ENCODE measurements around the gene USH1G.

The USH1G gene

DNA sequence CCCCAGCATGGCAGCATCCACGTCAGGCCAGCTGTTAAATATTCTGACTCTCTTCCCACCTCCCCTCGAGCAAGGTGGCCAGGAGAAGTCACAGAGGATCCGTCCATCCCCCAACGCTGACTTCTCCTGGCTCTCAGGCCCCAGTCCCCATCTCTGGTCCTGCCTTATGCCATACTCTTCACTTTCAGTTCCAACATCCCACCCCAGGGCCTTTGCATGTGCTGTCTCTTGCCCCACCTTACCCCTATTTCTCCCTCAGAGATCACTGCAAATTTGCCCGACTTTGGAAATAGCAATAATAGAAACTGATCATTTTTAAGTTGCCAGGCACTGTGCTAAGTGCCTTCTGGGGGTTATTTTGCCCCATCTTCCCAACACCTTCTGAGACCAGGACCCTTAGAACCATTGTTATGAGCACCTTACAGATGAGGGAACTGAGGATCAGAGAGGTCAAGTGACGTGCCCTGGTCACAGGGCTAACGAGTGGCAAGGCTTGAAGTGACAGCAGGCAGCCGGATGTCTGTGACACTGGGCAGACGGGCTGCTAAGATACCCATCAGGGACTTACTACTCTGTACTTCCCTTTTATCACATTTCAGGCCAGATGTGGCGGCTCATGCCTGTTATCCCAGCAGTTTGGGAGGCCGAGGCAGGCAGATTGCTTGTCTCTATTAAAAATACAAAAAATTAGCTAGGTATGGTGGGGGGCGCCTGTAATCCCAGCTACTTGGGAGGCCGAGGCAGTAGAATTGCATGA, 31.8 kb upstream of the USH1G start:
- H3K27ac Mint-ChIP-seq, result no peak overlapping the region

DNA sequence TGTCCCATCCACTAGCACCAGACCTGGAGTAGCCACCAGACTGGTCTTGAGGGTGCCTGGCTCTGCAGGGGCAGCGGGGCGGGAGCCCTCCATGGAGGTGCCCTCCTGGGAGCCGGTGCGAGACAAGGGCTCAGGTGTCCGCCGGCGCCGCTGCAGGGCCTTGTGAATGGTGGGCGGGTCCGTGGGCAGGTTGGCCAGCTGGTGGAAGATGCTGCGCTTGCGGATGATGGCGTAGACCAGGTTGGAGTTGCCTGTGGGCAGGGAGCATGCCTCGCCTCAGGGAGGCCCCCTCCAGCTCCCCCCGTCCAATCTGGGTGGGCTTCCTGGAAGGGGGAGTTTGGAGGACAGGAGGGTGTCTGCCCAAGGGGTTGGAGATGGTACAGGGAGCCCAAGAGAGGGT, 31.1 kb upstream of the USH1G start:
- no peaks in the 10 kb centered on the region for H3K36me3 Mint-ChIP-seq (ENCODE audit: low read depth)
- H3K27ac Mint-ChIP-seq, result no peak overlapping the region
- TF ChIP-seq, protein P1, sequence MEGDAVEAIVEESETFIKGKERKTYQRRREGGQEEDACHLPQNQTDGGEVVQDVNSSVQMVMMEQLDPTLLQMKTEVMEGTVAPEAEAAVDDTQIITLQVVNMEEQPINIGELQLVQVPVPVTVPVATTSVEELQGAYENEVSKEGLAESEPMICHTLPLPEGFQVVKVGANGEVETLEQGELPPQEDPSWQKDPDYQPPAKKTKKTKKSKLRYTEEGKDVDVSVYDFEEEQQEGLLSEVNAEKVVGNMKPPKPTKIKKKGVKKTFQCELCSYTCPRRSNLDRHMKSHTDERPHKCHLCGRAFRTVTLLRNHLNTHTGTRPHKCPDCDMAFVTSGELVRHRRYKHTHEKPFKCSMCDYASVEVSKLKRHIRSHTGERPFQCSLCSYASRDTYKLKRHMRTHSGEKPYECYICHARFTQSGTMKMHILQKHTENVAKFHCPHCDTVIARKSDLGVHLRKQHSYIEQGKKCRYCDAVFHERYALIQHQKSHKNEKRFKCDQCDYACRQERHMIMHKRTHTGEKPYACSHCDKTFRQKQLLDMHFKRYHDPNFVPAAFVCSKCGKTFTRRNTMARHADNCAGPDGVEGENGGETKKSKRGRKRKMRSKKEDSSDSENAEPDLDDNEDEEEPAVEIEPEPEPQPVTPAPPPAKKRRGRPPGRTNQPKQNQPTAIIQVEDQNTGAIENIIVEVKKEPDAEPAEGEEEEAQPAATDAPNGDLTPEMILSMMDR (IDR thresholded peaks at IDR 0.05), result no peak
- no peaks in the 10 kb centered on the region for H3K9me3 Mint-ChIP-seq
- H3K27me3 Mint-ChIP-seq (ENCODE audit: low read depth, poor library complexity), result peaks cover 65% of the 10 kb centered on the region
- no peak overlapping the region for H3K4me3 Mint-ChIP-seq
- peaks cover 4% of the 10 kb centered on the region for H3K4me1 Mint-ChIP-seq
- no peak for DNase-seq

More for the DNA sequence above, 31.8 kb upstream of the USH1G start:
- TF ChIP-seq, protein P1 (IDR thresholded peaks at IDR 0.05), result no peak
- no peak for DNase-seq
- Mint-ChIP-seq H3K9me3 (no peaks in the 10 kb centered on the region), H3K4me1 (peaks cover 4% of the 10 kb centered on the region), H3K4me3 (no peak overlapping the region), H3K27me3 (ENCODE audit: low read depth, poor library complexity) (peaks cover 69% of the 10 kb centered on the region), H3K36me3 (ENCODE audit: low read depth) (no peaks in the 10 kb centered on the region)

DNA sequence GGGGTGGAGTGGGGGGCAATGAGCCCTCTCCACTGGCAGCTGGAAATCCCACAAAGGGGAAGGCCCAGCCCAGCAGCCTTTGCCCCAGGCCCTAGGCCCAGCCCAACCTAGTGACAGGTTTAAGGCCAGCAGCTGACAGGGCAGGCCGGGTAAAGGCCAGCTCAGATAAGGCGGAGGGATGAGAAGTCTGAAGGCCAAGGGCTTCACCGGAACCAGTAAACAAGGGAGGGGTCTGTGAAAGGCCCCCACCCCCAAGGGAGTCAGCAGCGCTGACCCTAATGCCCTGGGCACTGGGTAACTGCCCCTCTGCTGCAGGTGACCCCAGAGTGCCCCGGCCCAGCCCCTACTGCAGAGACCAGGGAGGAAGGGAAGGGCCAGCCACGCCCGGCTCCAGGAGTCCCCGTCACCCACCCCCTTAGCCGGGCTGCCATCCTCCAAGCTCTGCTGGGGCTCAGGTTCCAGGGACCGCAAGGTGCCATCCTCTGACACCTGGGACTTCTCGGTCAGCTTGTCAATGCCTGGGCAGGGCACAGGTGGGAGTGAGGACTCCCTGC, 30.2 kb upstream of the USH1G start:
- no peak for DNase-seq
- H3K4me3 Mint-ChIP-seq, result no peak overlapping the region
- TF ChIP-seq, protein P1 (IDR thresholded peaks at IDR 0.05), result no peak
- no peaks in the 10 kb centered on the region for H3K36me3 Mint-ChIP-seq (ENCODE audit: low read depth)
- peaks cover 4% of the 10 kb centered on the region for H3K4me1 Mint-ChIP-seq
- peaks cover 65% of the 10 kb centered on the region for H3K27me3 Mint-ChIP-seq (ENCODE audit: low read depth, poor library complexity)
- no peak overlapping the region for H3K27ac Mint-ChIP-seq
- H3K9me3 Mint-ChIP-seq, result no peaks in the 10 kb centered on the region

DNA sequence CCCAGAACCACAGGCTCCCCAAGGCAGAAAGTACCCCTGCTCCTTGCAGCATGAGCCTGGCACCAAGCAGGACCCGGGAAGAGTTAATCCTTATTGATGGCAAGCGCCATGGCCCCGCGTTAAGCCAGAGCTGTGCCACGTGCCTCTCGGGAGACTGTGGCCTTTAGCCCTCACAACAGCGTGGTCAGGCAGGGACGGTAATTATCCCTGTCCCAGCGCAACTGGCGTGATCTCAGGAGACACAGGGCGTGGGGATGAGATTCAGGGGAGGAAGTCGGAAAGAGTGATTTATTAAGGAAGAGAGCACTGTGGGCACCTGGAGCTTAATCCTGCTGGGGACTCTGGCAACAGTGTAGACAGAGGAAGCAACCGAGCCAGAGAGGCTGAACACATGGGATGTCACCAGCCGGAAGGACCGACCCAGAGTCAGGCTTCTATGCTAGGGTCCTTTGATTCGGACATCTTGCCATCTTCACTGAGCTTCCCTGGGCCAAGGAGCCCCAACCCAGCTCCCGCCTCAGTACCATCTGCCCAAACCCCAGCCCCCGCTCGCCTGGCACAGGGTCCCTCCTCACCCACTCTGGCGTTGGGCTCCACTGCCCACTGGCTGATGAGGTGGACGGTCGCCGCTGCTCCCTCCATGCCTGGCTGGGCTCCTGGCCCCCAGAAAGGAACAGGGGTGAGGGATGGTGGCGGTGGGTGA, 29.5 kb upstream of the USH1G start:
- Mint-ChIP-seq H3K9me3 (no peaks in the 10 kb centered on the region), H3K4me3 (no peak overlapping the region), H3K27ac (no peak overlapping the region), H3K36me3 (ENCODE audit: low read depth) (no peaks in the 10 kb centered on the region), H3K4me1 (peaks cover 4% of the 10 kb centered on the region), H3K27me3 (ENCODE audit: low read depth, poor library complexity) (peaks cover 65% of the 10 kb centered on the region)
- no peak for DNase-seq
- TF ChIP-seq, protein P1 (IDR thresholded peaks at IDR 0.05), result no peak

DNA sequence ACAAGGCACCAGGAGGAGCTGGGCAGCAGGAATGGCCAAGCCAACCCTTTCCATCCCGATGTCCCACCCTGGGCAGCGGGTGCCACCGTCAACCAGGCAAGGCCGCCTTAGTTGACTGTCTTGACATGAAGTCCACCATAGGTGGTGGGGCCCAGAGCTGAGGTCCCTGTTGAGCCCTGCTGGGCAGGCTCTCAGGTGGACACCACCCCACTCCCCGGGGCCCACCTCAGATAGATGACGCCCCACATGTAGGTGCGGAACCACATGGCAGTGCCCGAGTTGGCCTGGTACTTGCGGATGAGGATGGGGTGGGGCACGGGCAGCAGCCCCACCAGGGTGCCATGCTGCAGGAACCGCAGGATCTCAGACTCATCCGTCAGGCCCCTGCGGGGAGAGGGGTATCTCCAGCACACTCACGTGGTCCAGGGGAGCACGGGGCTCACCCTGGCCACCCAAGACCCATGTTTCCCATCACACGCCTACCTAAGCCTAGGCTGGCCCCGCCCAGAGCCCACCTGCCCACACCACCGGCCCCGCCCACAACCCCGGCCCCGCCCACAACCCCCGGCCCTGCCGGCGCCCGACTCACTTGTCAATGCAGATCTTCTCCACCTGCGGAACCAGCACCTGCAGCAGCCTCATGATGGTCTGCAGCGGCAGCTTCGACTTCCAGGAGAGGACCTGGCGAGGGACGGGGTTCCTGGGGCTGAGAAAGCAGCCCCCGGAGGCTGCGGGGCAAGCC, 28.8 kb upstream of the USH1G start:
- H3K27me3 Mint-ChIP-seq (ENCODE audit: low read depth, poor library complexity), result peaks cover 69% of the 10 kb centered on the region
- peaks cover 4% of the 10 kb centered on the region for H3K4me1 Mint-ChIP-seq
- H3K4me3 Mint-ChIP-seq, result no peak overlapping the region
- H3K9me3 Mint-ChIP-seq, result no peaks in the 10 kb centered on the region
- no peak for DNase-seq
- TF ChIP-seq, protein P1 (IDR thresholded peaks at IDR 0.05), result no peak
- no peaks in the 10 kb centered on the region for H3K36me3 Mint-ChIP-seq (ENCODE audit: low read depth)
- no peak overlapping the region for H3K27ac Mint-ChIP-seq
